ENCODE data around the gene TSSK1B. TPM values are rescaled to one million over a fixed set of nuclear protein-coding genes. Genes with fewer than 3 reads are reported as not detected.

TSSK1B gene
- total RNA-seq, 1 donor from 2014 or later = 0.78 TPM

DNA sequence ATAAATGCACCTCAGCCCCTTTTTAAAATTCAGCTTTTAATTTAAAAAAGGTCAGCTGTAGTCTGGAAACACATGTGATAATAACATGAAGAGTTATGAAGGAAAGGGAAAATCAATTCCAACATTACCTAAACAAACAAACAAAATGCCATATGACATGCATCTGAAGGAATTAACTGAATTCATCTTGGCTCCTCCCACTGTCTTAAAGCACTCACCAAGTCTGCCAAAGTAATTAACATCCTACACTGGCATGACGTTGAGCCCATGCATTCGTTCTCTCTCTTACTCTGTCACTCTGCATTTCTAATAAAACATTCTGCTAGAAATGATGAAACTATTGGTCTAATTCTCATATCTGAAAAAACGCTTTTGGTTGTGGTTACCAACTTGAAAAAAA lies 37.7 kb downstream of the TSSK1B start:
- no peak for DNase-seq (ENCODE audit: low spot score in 2 of 2, unreplicated experiment in 2 of 2)
- TF ChIP-seq, protein P1, sequence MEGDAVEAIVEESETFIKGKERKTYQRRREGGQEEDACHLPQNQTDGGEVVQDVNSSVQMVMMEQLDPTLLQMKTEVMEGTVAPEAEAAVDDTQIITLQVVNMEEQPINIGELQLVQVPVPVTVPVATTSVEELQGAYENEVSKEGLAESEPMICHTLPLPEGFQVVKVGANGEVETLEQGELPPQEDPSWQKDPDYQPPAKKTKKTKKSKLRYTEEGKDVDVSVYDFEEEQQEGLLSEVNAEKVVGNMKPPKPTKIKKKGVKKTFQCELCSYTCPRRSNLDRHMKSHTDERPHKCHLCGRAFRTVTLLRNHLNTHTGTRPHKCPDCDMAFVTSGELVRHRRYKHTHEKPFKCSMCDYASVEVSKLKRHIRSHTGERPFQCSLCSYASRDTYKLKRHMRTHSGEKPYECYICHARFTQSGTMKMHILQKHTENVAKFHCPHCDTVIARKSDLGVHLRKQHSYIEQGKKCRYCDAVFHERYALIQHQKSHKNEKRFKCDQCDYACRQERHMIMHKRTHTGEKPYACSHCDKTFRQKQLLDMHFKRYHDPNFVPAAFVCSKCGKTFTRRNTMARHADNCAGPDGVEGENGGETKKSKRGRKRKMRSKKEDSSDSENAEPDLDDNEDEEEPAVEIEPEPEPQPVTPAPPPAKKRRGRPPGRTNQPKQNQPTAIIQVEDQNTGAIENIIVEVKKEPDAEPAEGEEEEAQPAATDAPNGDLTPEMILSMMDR (IDR thresholded peaks at IDR 0.05; ENCODE audit: unreplicated experiment) = no peak
- H3K27ac Mint-ChIP-seq = no peak overlapping the region
- H3K4me1 Mint-ChIP-seq = no peaks in the 10 kb centered on the region
- no peaks in the 10 kb centered on the region for H3K27me3 Mint-ChIP-seq (ENCODE audit: low read depth)
- H3K36me3 Mint-ChIP-seq = no peaks in the 10 kb centered on the region
- H3K4me3 Mint-ChIP-seq = no peak overlapping the region
- peaks cover 9% of the 10 kb centered on the region for H3K9me3 Mint-ChIP-seq

DNA sequence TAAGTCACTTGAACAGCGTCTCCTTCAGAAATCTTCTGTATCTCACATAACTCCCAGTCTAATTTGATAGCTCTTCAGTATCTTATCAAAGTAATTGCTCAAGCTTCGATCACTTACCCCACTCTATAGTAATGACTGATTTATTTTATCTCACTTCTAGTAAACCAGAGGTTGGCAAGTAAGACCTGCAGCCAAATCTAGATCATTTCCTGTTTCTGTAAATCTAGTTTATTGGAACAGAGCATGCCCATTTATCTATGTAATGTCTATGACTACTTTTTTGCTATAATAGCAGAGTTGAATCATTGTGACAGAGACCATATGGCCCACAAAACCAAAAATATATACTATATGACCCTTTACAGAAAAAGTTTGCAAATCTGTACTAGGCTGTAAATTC lies 40.1 kb downstream of the TSSK1B start:
- Mint-ChIP-seq H3K9me3 (peaks cover 9% of the 10 kb centered on the region), H3K27ac (no peak overlapping the region), H3K4me1 (no peaks in the 10 kb centered on the region), H3K4me3 (no peak overlapping the region), H3K36me3 (no peaks in the 10 kb centered on the region), H3K27me3 (ENCODE audit: low read depth) (no peaks in the 10 kb centered on the region)
- no peak for DNase-seq (ENCODE audit: low spot score in 2 of 2, unreplicated experiment in 2 of 2)
- TF ChIP-seq, protein P1 (IDR thresholded peaks at IDR 0.05; ENCODE audit: unreplicated experiment) = no peak

DNA sequence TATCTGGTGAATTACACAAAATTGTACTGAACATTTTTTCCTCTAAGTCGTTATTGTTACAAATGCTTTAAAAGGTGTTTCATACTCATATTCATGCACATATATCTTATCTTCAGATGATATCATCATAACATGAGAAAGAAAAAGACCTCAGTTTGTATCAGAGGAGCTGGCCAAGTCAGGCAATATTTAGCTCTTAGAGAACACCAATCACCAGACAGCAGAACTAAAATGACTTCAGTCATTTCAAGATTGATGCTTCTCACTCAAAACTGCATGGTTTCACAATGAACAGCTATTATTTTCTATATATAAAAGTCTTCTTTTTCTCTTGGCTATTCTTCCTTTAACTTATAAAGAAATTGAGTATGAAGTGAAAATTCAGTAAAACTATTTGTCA lies 44.6 kb downstream of the TSSK1B start:
- no peaks in the 10 kb centered on the region for H3K36me3 Mint-ChIP-seq
- no peaks in the 10 kb centered on the region for H3K27me3 Mint-ChIP-seq (ENCODE audit: low read depth)
- H3K27ac Mint-ChIP-seq = no peak overlapping the region
- no peaks in the 10 kb centered on the region for H3K9me3 Mint-ChIP-seq
- DNase-seq (ENCODE audit: low spot score in 2 of 2, unreplicated experiment in 2 of 2) = no peak
- TF ChIP-seq, protein P1 (IDR thresholded peaks at IDR 0.05; ENCODE audit: unreplicated experiment) = no peak
- H3K4me3 Mint-ChIP-seq = no peak overlapping the region
- no peaks in the 10 kb centered on the region for H3K4me1 Mint-ChIP-seq

DNA sequence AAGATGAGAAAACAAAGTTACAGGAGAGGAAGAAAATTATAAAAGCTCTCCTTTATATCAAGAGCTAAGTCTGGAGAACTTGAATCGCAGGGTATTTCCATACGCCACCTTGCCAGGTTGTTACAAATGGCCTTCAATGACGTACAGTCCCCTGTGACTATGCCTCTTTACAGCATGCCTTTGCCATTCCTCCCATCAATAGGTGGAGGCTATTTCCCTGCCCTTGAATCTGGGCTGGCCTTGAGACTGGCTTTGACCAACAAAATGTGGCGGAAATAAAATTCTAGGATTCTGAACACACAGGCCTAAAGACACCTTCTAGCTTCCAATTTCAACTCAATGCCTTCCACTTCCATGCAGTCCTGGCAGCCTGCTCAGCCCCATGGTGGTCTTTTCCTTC lies 45.7 kb downstream of the TSSK1B start:
- Mint-ChIP-seq H3K4me1 (no peaks in the 10 kb centered on the region), H3K27ac (no peak overlapping the region), H3K4me3 (no peak overlapping the region)

DNA sequence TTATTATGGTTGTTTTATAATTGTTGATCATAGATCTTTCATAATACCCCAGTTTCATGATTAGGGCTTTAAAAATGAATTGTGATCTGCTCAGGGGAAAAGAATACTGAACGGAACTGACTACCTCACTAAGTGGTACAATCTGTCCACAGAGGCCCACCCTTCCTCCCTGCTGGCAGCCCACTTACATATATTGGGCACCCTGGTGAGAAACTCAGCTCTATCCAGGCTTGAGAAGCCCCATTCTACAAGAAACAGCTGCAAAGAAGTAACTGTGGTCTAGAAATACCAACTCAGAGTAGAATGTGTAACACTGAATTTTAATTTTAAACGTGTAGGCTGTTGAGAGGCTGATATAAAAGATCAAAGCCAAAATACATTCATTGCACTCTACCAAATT lies 46.9 kb downstream of the TSSK1B start:
- no peak for DNase-seq (ENCODE audit: low spot score in 2 of 2, unreplicated experiment in 2 of 2)
- TF ChIP-seq, protein P1 (IDR thresholded peaks at IDR 0.05; ENCODE audit: unreplicated experiment) = no peak
- peaks cover 2% of the 10 kb centered on the region for H3K4me1 Mint-ChIP-seq
- no peak overlapping the region for H3K27ac Mint-ChIP-seq
- no peaks in the 10 kb centered on the region for H3K27me3 Mint-ChIP-seq (ENCODE audit: low read depth)
- no peaks in the 10 kb centered on the region for H3K36me3 Mint-ChIP-seq
- H3K4me3 Mint-ChIP-seq = no peak overlapping the region
- H3K9me3 Mint-ChIP-seq = no peaks in the 10 kb centered on the region

More for the DNA sequence above, 45.7 kb downstream of the TSSK1B start:
- TF ChIP-seq, protein P1 (IDR thresholded peaks at IDR 0.05; ENCODE audit: unreplicated experiment) = no peak
- no peaks in the 10 kb centered on the region for H3K9me3 Mint-ChIP-seq
- H3K27me3 Mint-ChIP-seq (ENCODE audit: low read depth) = no peaks in the 10 kb centered on the region
- no peaks in the 10 kb centered on the region for H3K36me3 Mint-ChIP-seq
- DNase-seq (ENCODE audit: low spot score in 2 of 2, unreplicated experiment in 2 of 2) = no peak

DNA sequence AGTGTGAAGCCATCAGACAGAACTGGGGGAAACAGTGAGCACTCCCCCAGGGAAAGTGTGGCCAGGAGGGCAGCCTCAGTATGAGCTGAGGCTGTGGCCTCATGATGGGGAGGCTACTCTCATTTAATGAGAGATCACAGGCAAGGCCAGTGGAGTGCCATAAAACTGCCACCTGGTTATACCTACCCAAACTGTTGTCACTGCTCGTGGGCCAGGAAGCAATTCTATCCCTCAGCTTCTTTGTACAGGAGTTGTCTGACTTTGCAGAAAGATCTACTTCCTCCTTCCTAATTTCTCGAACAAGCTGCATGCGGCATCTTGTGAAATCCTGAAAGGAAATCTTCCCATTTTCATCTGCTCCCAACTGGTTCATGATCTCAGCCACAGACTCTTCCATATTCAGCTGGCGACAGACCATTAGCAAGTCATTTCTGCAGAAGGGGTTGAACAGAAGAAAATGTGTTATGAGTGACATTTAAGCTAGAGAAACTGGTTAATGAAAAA lies 50.0 kb downstream of the TSSK1B start:
- DNase-seq (ENCODE audit: low spot score in 2 of 2, unreplicated experiment in 2 of 2) = no peak
- TF ChIP-seq, protein P1 (IDR thresholded peaks at IDR 0.05; ENCODE audit: unreplicated experiment) = no peak
- H3K9me3 Mint-ChIP-seq = no peaks in the 10 kb centered on the region
- H3K4me3 Mint-ChIP-seq = no peak overlapping the region
- H3K4me1 Mint-ChIP-seq = peaks cover 16% of the 10 kb centered on the region
- H3K36me3 Mint-ChIP-seq = no peaks in the 10 kb centered on the region
- no peaks in the 10 kb centered on the region for H3K27me3 Mint-ChIP-seq (ENCODE audit: low read depth)
- H3K27ac Mint-ChIP-seq = no peak overlapping the region
